Nephron (organoid): Measurements from ENCODE around the gene CHRNA3.

ENCODE experiments used
- H3K27ac Mint-ChIP-seq, 3 experiments: 2 replicates each; pipeline ENCODE4 v1.8.0; 2020; ENCODE audit warnings: mixed read lengths in 3 of 3, mild to moderate bottlenecking in 2 of 3, moderate library complexity in 1 of 3
- H3K27me3 Mint-ChIP-seq: 2 replicates; pipeline ENCODE4 v1.8.0; 2021; ENCODE audit warnings: low read depth, mild to moderate bottlenecking, moderate library complexity, mixed read lengths
- H3K36me3 Mint-ChIP-seq: 2 replicates; pipeline ENCODE4 v1.8.0; 2020; ENCODE audit warnings: low read depth, mixed read lengths
- H3K4me1 Mint-ChIP-seq: 2 replicates; pipeline ENCODE4 v1.8.0; 2020; ENCODE audit warnings: mixed read lengths
- H3K4me3 Mint-ChIP-seq, 3 experiments: 2 replicates each; pipeline ENCODE4 v1.8.0; 2020; ENCODE audit warnings: mild to moderate bottlenecking in 3 of 3, mixed read lengths in 3 of 3, moderate library complexity in 2 of 3
- H3K9me3 Mint-ChIP-seq: 2 replicates; pipeline ENCODE4 v1.8.0; 2020; ENCODE audit warnings: mixed read lengths
- TF ChIP-seq, protein P1 (sequence below), 3 experiments: fragments of 200-600 bp; sonication (generic); IDR thresholded peaks; one replicate each; pipeline ENCODE4 v1.5.0; 2021; ENCODE audit warnings: antibody characterized with exemption in 3 of 3; ENCODE audit not compliant: unreplicated experiment in 3 of 3

CHRNA3 gene

DNA sequence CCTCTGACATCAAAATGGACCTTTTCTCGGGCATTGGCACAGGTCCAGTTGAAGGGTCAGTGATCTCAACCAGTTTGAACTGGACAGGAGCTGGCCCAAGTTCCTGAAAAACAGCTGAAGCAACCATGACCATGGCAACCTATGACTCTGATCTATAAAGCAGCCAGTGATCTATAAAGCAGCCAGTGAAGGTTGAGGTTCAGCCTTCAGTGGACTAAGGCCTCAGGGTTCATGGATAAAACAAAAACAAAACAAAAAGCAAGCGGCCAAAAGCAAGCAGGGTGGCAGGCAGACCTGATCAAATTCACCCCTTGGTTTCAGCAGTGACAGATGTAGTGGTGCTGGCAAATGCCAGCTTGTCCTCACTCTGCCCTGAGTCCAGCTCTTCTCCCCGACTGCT lies 30.2 kb upstream of the CHRNA3 start:
- H3K9me3 Mint-ChIP-seq: no peaks in the 10 kb centered on the region
- H3K36me3 Mint-ChIP-seq: no peaks in the 10 kb centered on the region
- peaks cover 14% of the 10 kb centered on the region for H3K27me3 Mint-ChIP-seq
- H3K27ac Mint-ChIP-seq: no peak overlapping the region
- H3K4me3 Mint-ChIP-seq: no peak overlapping the region
- TF ChIP-seq, protein P1, sequence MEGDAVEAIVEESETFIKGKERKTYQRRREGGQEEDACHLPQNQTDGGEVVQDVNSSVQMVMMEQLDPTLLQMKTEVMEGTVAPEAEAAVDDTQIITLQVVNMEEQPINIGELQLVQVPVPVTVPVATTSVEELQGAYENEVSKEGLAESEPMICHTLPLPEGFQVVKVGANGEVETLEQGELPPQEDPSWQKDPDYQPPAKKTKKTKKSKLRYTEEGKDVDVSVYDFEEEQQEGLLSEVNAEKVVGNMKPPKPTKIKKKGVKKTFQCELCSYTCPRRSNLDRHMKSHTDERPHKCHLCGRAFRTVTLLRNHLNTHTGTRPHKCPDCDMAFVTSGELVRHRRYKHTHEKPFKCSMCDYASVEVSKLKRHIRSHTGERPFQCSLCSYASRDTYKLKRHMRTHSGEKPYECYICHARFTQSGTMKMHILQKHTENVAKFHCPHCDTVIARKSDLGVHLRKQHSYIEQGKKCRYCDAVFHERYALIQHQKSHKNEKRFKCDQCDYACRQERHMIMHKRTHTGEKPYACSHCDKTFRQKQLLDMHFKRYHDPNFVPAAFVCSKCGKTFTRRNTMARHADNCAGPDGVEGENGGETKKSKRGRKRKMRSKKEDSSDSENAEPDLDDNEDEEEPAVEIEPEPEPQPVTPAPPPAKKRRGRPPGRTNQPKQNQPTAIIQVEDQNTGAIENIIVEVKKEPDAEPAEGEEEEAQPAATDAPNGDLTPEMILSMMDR (IDR thresholded peaks at IDR 0.05; ENCODE audit: unreplicated experiment in 3 of 3): no peak
- H3K4me1 Mint-ChIP-seq: no peaks in the 10 kb centered on the region

DNA sequence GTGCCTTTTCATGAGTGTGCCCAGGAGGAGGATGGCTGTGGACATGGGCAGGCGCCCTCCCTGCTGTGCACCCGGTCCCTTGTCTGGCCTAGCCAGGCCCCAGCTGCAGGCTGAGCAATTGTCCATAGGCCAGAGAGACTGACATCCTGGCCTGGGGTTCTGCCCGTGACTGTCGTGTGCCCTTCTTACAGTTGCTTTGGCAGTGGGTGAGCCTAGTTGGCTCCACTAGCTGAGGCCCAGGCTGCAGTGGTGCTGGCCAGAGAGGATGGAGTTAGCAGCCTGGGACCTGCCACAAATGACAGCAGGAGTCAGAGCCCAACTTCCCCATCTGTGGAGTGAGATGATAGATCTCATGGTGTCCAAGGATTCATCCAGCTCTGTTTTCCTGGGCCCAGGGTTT lies 29.2 kb upstream of the CHRNA3 start:
- H3K36me3 Mint-ChIP-seq: no peaks in the 10 kb centered on the region
- H3K27ac Mint-ChIP-seq: no peak overlapping the region
- TF ChIP-seq, protein P1 (IDR thresholded peaks at IDR 0.05; ENCODE audit: unreplicated experiment in 3 of 3): no peak
- H3K9me3 Mint-ChIP-seq: no peaks in the 10 kb centered on the region
- H3K4me1 Mint-ChIP-seq: no peaks in the 10 kb centered on the region
- peaks cover 12% of the 10 kb centered on the region for H3K27me3 Mint-ChIP-seq
- no peak overlapping the region for H3K4me3 Mint-ChIP-seq

DNA sequence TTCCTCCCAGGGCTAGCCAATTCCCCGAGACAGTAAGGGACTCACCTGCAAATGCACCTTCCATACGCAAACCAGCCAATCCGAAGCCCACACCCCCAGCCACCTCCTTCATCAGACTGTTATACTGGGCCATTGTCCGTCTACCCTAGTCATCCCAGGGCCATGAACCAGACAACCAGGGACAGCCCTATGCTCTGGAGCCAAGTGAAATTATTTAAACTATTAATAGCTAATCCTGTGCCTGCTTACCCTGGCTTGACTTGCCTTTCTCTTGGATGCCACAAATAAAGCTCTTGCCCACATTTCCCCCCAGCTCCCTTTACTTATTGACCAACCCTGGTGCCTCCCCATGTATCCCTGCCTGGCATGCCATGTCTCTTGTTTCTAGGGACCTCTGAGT lies 24.2 kb upstream of the CHRNA3 start:
- H3K36me3 Mint-ChIP-seq: no peaks in the 10 kb centered on the region
- H3K27ac Mint-ChIP-seq: no peak overlapping the region
- no peaks in the 10 kb centered on the region for H3K27me3 Mint-ChIP-seq
- peaks cover 13% of the 10 kb centered on the region for H3K4me1 Mint-ChIP-seq
- no peaks in the 10 kb centered on the region for H3K9me3 Mint-ChIP-seq
- no peak overlapping the region for H3K4me3 Mint-ChIP-seq
- TF ChIP-seq, protein P1 (IDR thresholded peaks at IDR 0.05; ENCODE audit: unreplicated experiment in 3 of 3): no peak

DNA sequence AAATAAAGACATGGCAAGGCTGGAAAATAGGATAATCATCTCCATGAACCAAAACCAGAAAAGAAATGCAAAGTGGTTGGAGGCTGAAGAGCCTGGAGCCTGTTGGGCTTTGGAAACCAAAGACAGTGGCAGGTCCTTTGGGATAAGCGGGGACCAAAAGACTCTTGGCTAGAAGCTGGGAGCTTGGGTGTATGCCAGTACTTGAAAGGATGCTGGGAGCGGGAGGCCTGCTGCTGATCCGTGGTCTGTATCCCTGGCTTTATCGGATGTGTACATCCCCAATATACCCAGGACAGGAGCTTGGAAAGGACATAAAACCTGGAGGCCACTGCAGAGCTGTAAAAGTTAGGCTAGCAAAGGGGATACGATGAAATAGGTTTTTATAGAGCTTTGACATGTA lies 21.5 kb upstream of the CHRNA3 start:
- Mint-ChIP-seq H3K4me3 (peak overlapping the region; percentile 89 to 91 (median 89)), H3K27me3 (no peaks in the 10 kb centered on the region), H3K36me3 (no peaks in the 10 kb centered on the region), H3K9me3 (no peaks in the 10 kb centered on the region), H3K4me1 (peaks cover 18% of the 10 kb centered on the region), H3K27ac (peak overlapping the region; percentile 23 to 77 (median 73))
- TF ChIP-seq, protein P1 (IDR thresholded peaks at IDR 0.05; ENCODE audit: unreplicated experiment in 3 of 3): no peak

DNA sequence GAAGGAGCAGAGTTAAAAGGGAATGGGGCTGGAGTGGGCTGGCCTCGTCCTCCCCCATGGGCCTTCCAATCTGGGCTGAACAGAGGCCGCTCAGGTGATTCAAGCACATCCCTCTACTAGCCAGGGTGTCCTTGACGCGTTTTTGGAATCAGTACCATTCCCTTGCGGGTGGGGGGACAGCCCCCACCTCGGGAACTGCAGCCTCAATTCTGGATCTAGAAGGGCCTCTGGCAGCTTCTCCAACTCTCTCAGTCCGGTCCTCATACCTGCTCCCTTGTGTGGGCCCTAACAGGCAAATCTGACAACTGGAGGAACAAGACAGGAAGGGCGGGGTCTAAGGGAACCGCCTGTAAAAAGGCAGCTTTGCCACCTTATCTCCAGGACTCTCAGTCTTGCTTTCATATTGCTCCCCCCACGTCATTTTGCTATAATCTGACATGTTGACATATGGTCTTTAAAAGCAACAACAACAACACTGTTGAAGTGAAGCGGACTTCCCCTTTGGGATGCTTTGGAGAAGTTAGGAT lies 21.0 kb upstream of the CHRNA3 start:
- Mint-ChIP-seq H3K27me3 (no peaks in the 10 kb centered on the region), H3K9me3 (no peaks in the 10 kb centered on the region), H3K4me1 (peaks cover 18% of the 10 kb centered on the region), H3K27ac (peak overlapping the region; percentile 73 to 94 (median 77)), H3K36me3 (no peaks in the 10 kb centered on the region), H3K4me3 (peak overlapping the region; percentile 89 to 91 (median 89))
- TF ChIP-seq, protein P1 (IDR thresholded peaks at IDR 0.05; ENCODE audit: unreplicated experiment in 3 of 3): no peak

DNA sequence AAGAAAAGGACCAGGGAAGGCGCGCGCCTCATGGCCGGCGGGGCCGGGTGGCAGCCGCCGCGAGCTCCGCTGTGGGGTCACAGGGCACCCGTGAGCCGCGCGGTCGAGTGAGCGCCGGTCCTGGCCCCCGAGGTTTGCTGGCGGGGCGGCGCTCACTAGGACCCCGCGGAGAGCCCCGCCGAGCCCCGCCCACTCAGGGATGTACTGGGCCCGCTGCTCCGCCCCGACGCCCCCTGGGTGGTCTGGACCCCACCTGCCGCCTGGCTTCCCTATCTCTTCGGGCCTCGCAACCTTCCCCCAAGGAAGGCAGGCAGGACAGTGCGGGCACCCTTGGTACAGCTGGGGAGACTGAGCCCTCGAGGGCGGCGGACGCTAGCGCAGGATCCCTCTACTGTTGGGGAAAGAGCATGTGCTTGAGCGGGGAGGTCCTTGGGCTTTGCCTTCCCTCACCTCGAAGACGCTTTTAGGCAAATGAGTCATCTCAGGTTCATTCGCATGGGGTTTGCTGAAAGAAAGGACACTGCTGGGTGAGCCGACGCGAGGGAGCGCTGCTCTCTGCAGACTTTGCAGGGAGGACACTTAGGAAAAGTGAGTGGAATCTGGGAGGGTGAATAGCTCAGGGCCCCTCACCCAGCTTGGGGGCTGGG lies 20.4 kb upstream of the CHRNA3 start, which contains the start of gene CHRNB4:
TSS of gene CHRNB4 (minus strand) at position 109 of the 647 bp plus-strand sequence. CDS start at position 32, 77 bp downstream.
- Mint-ChIP-seq H3K4me3 (peak within 1 kb of the TSS; percentile 89 to 91 (median 89)), H3K9me3 (no peaks in the 10 kb centered on the region), H3K27me3 (peaks cover under 1% of the 10 kb centered on the region), H3K27ac (peak within 1 kb of the TSS; percentile 73 to 94 (median 77)), H3K4me1 (peaks cover 18% of the 10 kb centered on the region), H3K36me3 (no peaks in the 10 kb centered on the region)
- TF ChIP-seq, protein P1 (IDR thresholded peaks at IDR 0.05; ENCODE audit: unreplicated experiment in 3 of 3): peak in 2 of 3 experiments; percentile 14 to 36
